ENCODE results near the gene RFTN1. TPM values are rescaled to one million over a fixed set of nuclear protein-coding genes. Genes with fewer than 3 reads are reported as not detected.

Gene RFTN1
- total RNA-seq, 2 experiments from 2014 or later, result 55.7 to 56.4 TPM

DNA sequence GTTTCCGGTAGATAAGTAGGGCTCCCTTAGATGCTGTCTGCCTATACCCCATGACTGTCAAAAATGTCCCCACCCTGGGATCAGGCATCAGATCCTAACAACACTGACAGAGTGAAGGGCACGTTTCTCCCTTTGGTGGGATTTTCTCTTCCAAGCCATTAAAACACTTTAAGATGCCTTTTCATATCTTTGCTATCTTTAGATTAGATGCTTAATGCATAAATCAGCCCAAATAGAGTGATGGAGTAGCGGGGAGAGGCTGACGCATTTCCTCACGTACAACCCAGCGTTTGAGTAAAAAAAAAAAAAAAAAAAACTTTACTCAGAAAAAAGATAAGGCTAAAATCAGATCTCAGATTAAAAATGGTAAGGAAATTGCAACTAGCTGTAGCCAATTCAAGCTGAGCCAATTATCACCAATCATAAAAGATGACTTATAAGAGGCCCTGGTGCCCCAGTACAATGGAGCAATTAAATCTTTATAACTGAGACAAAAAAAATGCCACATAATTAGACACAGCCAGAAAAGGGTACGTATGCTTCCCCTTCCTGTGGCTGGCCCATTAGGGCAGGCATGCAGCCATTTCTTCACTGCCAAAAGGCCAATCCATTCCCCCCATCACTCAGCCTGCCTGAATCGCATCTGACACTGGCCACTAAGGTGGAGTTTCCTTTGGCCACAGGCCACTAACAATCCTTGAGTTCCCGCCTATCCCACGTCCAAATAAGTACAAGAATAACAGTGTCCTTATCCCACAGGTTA is 45.0 kb downstream of the RFTN1 start:
- intact Hi-C loops (cut with DNase I, micrococcal nuclease), result loop anchor here in 1 of 2 experiments (1.0 to 2.0 kb wide), 2 partner anchors 13 to 44 kb away; partner anchors contain the start of gene RFTN1
- peak in 5 of 14 experiments; percentile 24 to 65 (median 48) for DNase-seq
- H3K36me3 Mint-ChIP-seq (ENCODE audit: low read depth), result peaks cover 59% of the 10 kb centered on the region

DNA sequence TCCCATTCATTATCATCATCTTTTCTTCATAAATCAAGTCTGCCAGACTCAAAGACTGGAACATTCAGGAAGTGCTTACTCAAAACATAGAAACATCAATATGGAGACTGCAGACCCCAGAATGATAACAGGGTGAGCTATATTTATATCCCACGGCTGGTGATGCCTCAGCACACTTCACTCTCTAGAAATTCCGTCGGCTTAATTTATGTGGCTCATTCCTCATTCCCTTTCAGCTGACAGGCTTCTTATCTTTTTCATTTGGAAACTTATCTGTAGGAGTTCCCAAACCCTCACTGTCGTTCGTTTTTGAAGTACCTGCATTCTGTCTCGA is 45.5 kb downstream of the RFTN1 start:
- DNase-seq (no peak), ATAC-seq (ENCODE audit: poor library complexity) (no peak)
- intact Hi-C loops (cut with DNase I, micrococcal nuclease), result loop anchor here in 1 of 2 experiments (1.0 to 2.0 kb wide), 2 partner anchors 13 to 45 kb away; partner anchors contain the start of gene RFTN1
- Histone ChIP-seq H3K36me3 (ENCODE audit: insufficient read depth, low read length) (peaks cover 21% of the 10 kb centered on the region), H3K4me3 (ENCODE audit: low read length) (no peak overlapping the region), H3K4me1 (ENCODE audit: insufficient read depth, low read length) (peaks cover 38% of the 10 kb centered on the region), H3K27ac (ENCODE audit: low read depth in 1 of 2, low read length in 2 of 2) (peak overlapping the region; percentile 18 to 29), H3K27me3 (ENCODE audit: control insufficient read depth in 1 of 2, insufficient read depth in 2 of 2, low read length in 2 of 2) (no peaks in the 10 kb centered on the region), H3K9me3 (ENCODE audit: control insufficient read depth in 1 of 2, insufficient read depth in 1 of 2, low read length in 2 of 2) (no peaks in the 10 kb centered on the region)
- H3K4me3 Mint-ChIP-seq, result peak overlapping the region; percentile 76
- H3K36me3 Mint-ChIP-seq (ENCODE audit: low read depth), result peaks cover 53% of the 10 kb centered on the region
- ChIA-PET POLR2A (interaction anchor here (0.6 to 1.7 kb wide), 5 partner anchors 13 to 181 kb away, joined by 3 to 5 read pairs (median 3); partner anchors contain the start of gene RFTN1), CTCF (no interaction called here)
- H3K9me3 Mint-ChIP-seq, result no peaks in the 10 kb centered on the region
- H3K27ac Mint-ChIP-seq, result peak overlapping the region; percentile 95
- H3K4me1 Mint-ChIP-seq (ENCODE audit: low read depth), result peaks cover 64% of the 10 kb centered on the region
- no peaks in the 10 kb centered on the region for H3K27me3 Mint-ChIP-seq
- TF ChIP-seq, protein P1, sequence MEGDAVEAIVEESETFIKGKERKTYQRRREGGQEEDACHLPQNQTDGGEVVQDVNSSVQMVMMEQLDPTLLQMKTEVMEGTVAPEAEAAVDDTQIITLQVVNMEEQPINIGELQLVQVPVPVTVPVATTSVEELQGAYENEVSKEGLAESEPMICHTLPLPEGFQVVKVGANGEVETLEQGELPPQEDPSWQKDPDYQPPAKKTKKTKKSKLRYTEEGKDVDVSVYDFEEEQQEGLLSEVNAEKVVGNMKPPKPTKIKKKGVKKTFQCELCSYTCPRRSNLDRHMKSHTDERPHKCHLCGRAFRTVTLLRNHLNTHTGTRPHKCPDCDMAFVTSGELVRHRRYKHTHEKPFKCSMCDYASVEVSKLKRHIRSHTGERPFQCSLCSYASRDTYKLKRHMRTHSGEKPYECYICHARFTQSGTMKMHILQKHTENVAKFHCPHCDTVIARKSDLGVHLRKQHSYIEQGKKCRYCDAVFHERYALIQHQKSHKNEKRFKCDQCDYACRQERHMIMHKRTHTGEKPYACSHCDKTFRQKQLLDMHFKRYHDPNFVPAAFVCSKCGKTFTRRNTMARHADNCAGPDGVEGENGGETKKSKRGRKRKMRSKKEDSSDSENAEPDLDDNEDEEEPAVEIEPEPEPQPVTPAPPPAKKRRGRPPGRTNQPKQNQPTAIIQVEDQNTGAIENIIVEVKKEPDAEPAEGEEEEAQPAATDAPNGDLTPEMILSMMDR (IDR thresholded peaks at IDR 0.05), result no peak

More for the DNA sequence above, 45.0 kb downstream of the RFTN1 start:
- no peaks in the 10 kb centered on the region for H3K9me3 Mint-ChIP-seq
- CTCF ChIA-PET, result interaction anchor here (0.7 kb wide), 1 partner anchor 44 kb away, joined by 4 read pairs; no protein-coding TSS in a partner anchor
- Histone ChIP-seq H3K27ac (ENCODE audit: low read depth in 1 of 2, low read length in 2 of 2) (peak overlapping the region; percentile 18 to 30), H3K9me3 (ENCODE audit: control insufficient read depth in 1 of 2, insufficient read depth in 1 of 2, low read length in 2 of 2) (no peaks in the 10 kb centered on the region), H3K4me3 (ENCODE audit: low read length) (no peak overlapping the region), H3K27me3 (ENCODE audit: control insufficient read depth in 1 of 2, insufficient read depth in 2 of 2, low read length in 2 of 2) (no peaks in the 10 kb centered on the region), H3K36me3 (ENCODE audit: insufficient read depth, low read length) (peaks cover 23% of the 10 kb centered on the region), H3K4me1 (ENCODE audit: insufficient read depth, low read length) (peaks cover 38% of the 10 kb centered on the region)
- TF ChIP-seq, protein P1 (IDR thresholded peaks at IDR 0.05), result no peak
- peak; percentile 81 for ATAC-seq (ENCODE audit: poor library complexity)
- H3K4me3 Mint-ChIP-seq, result peak overlapping the region; percentile 76
- POLR2A ChIA-PET, result interaction anchor here (0.6 to 1.7 kb wide), 7 partner anchors 9 to 182 kb away, joined by 3 to 5 read pairs (median 3); no protein-coding TSS in a partner anchor
- H3K27ac Mint-ChIP-seq, result peak overlapping the region; percentile 95
- peaks cover 58% of the 10 kb centered on the region for H3K4me1 Mint-ChIP-seq (ENCODE audit: low read depth)
- H3K27me3 Mint-ChIP-seq, result no peaks in the 10 kb centered on the region

DNA sequence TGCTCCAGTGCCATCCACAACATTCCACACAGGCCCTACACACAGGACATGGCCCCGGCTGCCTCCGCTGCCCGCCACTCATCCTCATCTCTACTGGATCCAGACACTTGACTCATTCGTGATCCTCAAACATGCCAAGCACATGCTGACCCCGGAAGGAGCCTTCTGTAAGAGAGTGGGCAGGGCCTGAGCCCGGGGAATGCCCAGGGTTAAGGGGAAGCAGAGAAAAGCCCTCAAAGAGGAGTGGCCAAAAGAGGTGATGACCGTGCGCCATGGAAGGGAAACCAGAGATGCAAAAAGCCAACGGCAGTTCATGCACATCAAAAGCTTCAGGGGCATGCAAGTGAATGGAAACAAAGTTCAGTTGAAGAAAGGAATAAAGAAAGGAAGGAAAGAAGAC is 46.1 kb downstream of the RFTN1 start:
- peak; percentile 57 for ATAC-seq (ENCODE audit: poor library complexity)
- no peaks in the 10 kb centered on the region for H3K9me3 ChIP-seq (ENCODE audit: control insufficient read depth in 1 of 2, insufficient read depth in 1 of 2, low read length in 2 of 2)
- Mint-ChIP-seq H3K36me3 (ENCODE audit: low read depth) (peaks cover 48% of the 10 kb centered on the region), H3K4me3 (peak overlapping the region; percentile 78), H3K4me1 (ENCODE audit: low read depth) (peaks cover 69% of the 10 kb centered on the region), H3K9me3 (no peaks in the 10 kb centered on the region), H3K27ac (peak overlapping the region; percentile 95), H3K27me3 (no peaks in the 10 kb centered on the region)
- peak overlapping the region in 1 of 2 donors; percentile 18 for H3K27ac ChIP-seq (ENCODE audit: low read depth in 1 of 2, low read length in 2 of 2)
- TF ChIP-seq, protein P1 (IDR thresholded peaks at IDR 0.05), result no peak
- no peak overlapping the region for H3K4me3 ChIP-seq (ENCODE audit: low read length)
- intact Hi-C loops (cut with DNase I, micrococcal nuclease), result no loop called here
- no peaks in the 10 kb centered on the region for H3K27me3 ChIP-seq (ENCODE audit: control insufficient read depth in 1 of 2, insufficient read depth in 2 of 2, low read length in 2 of 2)
- peaks cover 16% of the 10 kb centered on the region for H3K36me3 ChIP-seq (ENCODE audit: insufficient read depth, low read length)
- POLR2A ChIA-PET, result interaction anchor here (0.6 to 1.7 kb wide), 5 partner anchors 14 to 180 kb away, joined by 3 to 5 read pairs (median 3); partner anchors contain the start of gene RFTN1
- DNase-seq, result peak in 7 of 14 experiments; percentile 14 to 80 (median 51)
- H3K4me1 ChIP-seq (ENCODE audit: insufficient read depth, low read length), result peaks cover 38% of the 10 kb centered on the region
- CTCF ChIA-PET, result no interaction called here

Data from CD4-positive, alpha-beta T cell (primary cell).